Upper lobe of left lung (tissue), 6 donors: ENCODE results near the gene SMAD6. TPM values are rescaled to one million over a fixed set of nuclear protein-coding genes. Genes with fewer than 3 reads are reported as not detected.

ENCODE experiments used
- total RNA-seq, 6 donors: library from RNA; depleted of rRNA in 4 of 6; stranded (reverse); fragments of >200 nt in 4 of 6; gene quantifications; one replicate each; pipeline versions ENCODE4 v1.1.0 to v1.2.1, GENCODE V29; 2016 to 2021
- donor health status: DM: no; HTN: no; CAD: no; lungs with moderate emphysema.
- donor health status: DM: no; HTN: yes; CAD: no; lungs with severe emphysema.

Gene SMAD6
- total RNA-seq, 6 donors from 2014 or later = 76.6 to 377 (median 102) TPM

Other genes starting within 250 kb of the SMAD6 start
- gene SNAPC5, start 204.5 kb upstream of the SMAD6 start, total RNA-seq = 10 to 100 TPM; 19.0 to 35.1 (median 25.5) TPM
- 1,000 to 10,000 TPM in 5 of 6 donors, 100 to 1,000 TPM in 1; 807 to 2,526 (median 1,681) TPM for gene RPL4, start 197.4 kb upstream of the SMAD6 start, total RNA-seq
- gene ZWILCH, start 196.9 kb upstream of the SMAD6 start, total RNA-seq = 1 to 10 TPM in 5 of 6 donors, under 1 TPM in 1; 0.33 to 6.3 (median 5.1) TPM
- gene LCTL, start 136.2 kb upstream of the SMAD6 start, total RNA-seq = not detected